ENCODE data around the gene SDCCAG8. TPM values are rescaled to one million over a fixed set of nuclear protein-coding genes. Genes with fewer than 3 reads are reported as not detected.

The SDCCAG8 gene
- total RNA-seq, 6 experiments from 2014 or later = 13.4 to 20.6 (median 15.6) TPM

- H3K9me3 ChIP-seq = no peaks in the 10 kb centered on the region
Measured at GRCh38 chr1:243246916-243247315, 8.9 kb upstream of the SDCCAG8 start.

GRCh38 chr1:243247901-243248300 is 7.9 kb upstream of the SDCCAG8 start:
- ATAC-seq (no peak), DNase-seq (no peak)
- Histone ChIP-seq H3K4me3 (no peak overlapping the region), H3K4me1 (peaks cover 0 to 2% (median under 1%) of the 10 kb centered on the region in 4 donors), H3K9me3 (no peaks in the 10 kb centered on the region), H3K27ac (no peak overlapping the region), H3K27me3 (no peaks in the 10 kb centered on the region), H3K36me3 (no peaks in the 10 kb centered on the region)
- intact Hi-C loops (cut with DNase I) = no loop called here
- TF ChIP-seq CTCF (IDR thresholded peaks at IDR 0.05) (no peak), POLR2A (IDR thresholded peaks at IDR 0.05) (no peak)
- 73% methylated on average over 3 of the region's 3 CpGs for WGBS (ENCODE audit: insufficient coverage, low coverage, low lambda C conversion rate, missing lambda C conversion rate)

More at GRCh38 chr1:243246916-243247315, 8.9 kb upstream of the SDCCAG8 start:
- Histone ChIP-seq H3K27me3 (no peaks in the 10 kb centered on the region), H3K4me1 (no peaks in the 10 kb centered on the region), H3K27ac (no peak overlapping the region), H3K36me3 (no peaks in the 10 kb centered on the region), H3K4me3 (no peak overlapping the region)
- TF ChIP-seq CTCF (IDR thresholded peaks at IDR 0.05) = no peak
- 56% methylated on average over 1 of the region's 1 CpG for WGBS (ENCODE audit: insufficient coverage, low coverage, low lambda C conversion rate, missing lambda C conversion rate)
- DNase-seq = no peak
- peak; percentile 41 to 75 (median 62) for ATAC-seq
- intact Hi-C loops (cut with DNase I) = no loop called here

GRCh38 chr1:243249214-243249613 is 6.6 kb upstream of the SDCCAG8 start:
- H3K4me1 ChIP-seq = peaks cover 0 to 12% (median 1%) of the 10 kb centered on the region in 4 donors
- no peaks in the 10 kb centered on the region for H3K9me3 ChIP-seq
- intact Hi-C loops (cut with DNase I) = no loop called here
- H3K36me3 ChIP-seq = no peaks in the 10 kb centered on the region
- H3K27me3 ChIP-seq = no peaks in the 10 kb centered on the region
- DNase-seq (no peak), ATAC-seq (no peak)
- no peak overlapping the region for H3K4me3 ChIP-seq
- no peak overlapping the region for H3K27ac ChIP-seq
- WGBS (ENCODE audit: insufficient coverage, low coverage, low lambda C conversion rate, missing lambda C conversion rate) = 96% methylated on average over 3 of the region's 3 CpGs
- no peak for TF ChIP-seq POLR2A (IDR thresholded peaks at IDR 0.05)
- no peak for TF ChIP-seq CTCF (IDR thresholded peaks at IDR 0.05)

GRCh38 chr1:243250102-243250501 is 5.7 kb upstream of the SDCCAG8 start:
- ATAC-seq (no peak), DNase-seq (no peak)
- H3K4me1 ChIP-seq = peaks cover 0 to 12% (median 1%) of the 10 kb centered on the region in 4 donors
- 90% methylated on average over 3 of the region's 3 CpGs for WGBS (ENCODE audit: insufficient coverage, low coverage, low lambda C conversion rate, missing lambda C conversion rate)
- no peak overlapping the region for H3K27ac ChIP-seq
- H3K9me3 ChIP-seq = no peaks in the 10 kb centered on the region
- no peak for TF ChIP-seq CTCF (IDR thresholded peaks at IDR 0.05)
- no peak for TF ChIP-seq POLR2A (IDR thresholded peaks at IDR 0.05)
- H3K36me3 ChIP-seq = no peaks in the 10 kb centered on the region
- intact Hi-C loops (cut with DNase I) = no loop called here
- H3K4me3 ChIP-seq = no peak overlapping the region
- no peaks in the 10 kb centered on the region for H3K27me3 ChIP-seq

GRCh38 chr1:243251539-243251938 is 4.3 kb upstream of the SDCCAG8 start:
- Histone ChIP-seq H3K27me3 (no peaks in the 10 kb centered on the region), H3K4me3 (no peak overlapping the region), H3K9me3 (no peaks in the 10 kb centered on the region), H3K4me1 (peaks cover 0 to 15% (median 2%) of the 10 kb centered on the region in 4 donors), H3K36me3 (no peaks in the 10 kb centered on the region), H3K27ac (no peak overlapping the region)
- DNase-seq = no peak
- ATAC-seq = no peak
- TF ChIP-seq POLR2A (IDR thresholded peaks at IDR 0.05) (no peak), CTCF (IDR thresholded peaks at IDR 0.05) (no peak)
- 86% methylated on average over 1 of the region's 1 CpG for WGBS (ENCODE audit: insufficient coverage, low coverage, low lambda C conversion rate, missing lambda C conversion rate)
- intact Hi-C loops (cut with DNase I) = no loop called here
